Mesenchymal stem cell (in vitro differentiated cells and primary cell): ENCODE measurements around the gene GMFB.
"Not testable (repeated sequence)": the region's sequence is repeated elsewhere in the genome, so short reads cannot be mapped to it uniquely, and the experiment has no call there.

ENCODE experiments used
- DNase-seq: peaks from one replicate; pipeline ENCODE4 v3.0.0-alpha.2; 2013
- H2AFZ ChIP-seq: one replicate; pipeline ENCODE4 v1.6.1; 2013; ENCODE audit warnings: low read depth, mild to moderate bottlenecking, control low read depth, inconsistent platforms, low read length, moderate library complexity
- H2AK5ac ChIP-seq: 2 replicates; pipeline ENCODE4 v1.6.1; 2013; ENCODE audit warnings: low read length, moderate library complexity, mild to moderate bottlenecking, inconsistent platforms; ENCODE audit not compliant: severe bottlenecking
- H2BK120ac ChIP-seq: one replicate; pipeline ENCODE4 v1.6.1; 2013; ENCODE audit warnings: low read depth, mild to moderate bottlenecking, inconsistent platforms, low read length, moderate library complexity
- H2BK12ac ChIP-seq, 2 experiments: one replicate each; pipeline ENCODE4 v1.6.1; 2013; ENCODE audit warnings: inconsistent platforms in 2 of 2, low read length in 2 of 2, mild to moderate bottlenecking in 2 of 2, moderate library complexity in 2 of 2, control low read depth in 1 of 2
- H2BK15ac ChIP-seq: one replicate; pipeline ENCODE4 v1.6.1; 2013; ENCODE audit warnings: mild to moderate bottlenecking, low read depth, inconsistent platforms; ENCODE audit not compliant: poor library complexity, severe bottlenecking
- H2BK5ac ChIP-seq: 2 replicates; pipeline ENCODE4 v1.6.1; 2013; ENCODE audit warnings: low read depth, mild to moderate bottlenecking, low read length, control low read depth, inconsistent platforms; ENCODE audit not compliant: poor library complexity, severe bottlenecking
- H3K14ac ChIP-seq, 2 experiments: one replicate each; pipeline ENCODE4 v1.6.1; 2013; ENCODE audit warnings: inconsistent platforms in 2 of 2, low read length in 2 of 2, control low read depth in 1 of 2, mild to moderate bottlenecking in 1 of 2, moderate library complexity in 1 of 2
- H3K18ac ChIP-seq, 2 experiments: one replicate each; pipeline ENCODE4 v1.6.1; 2013; ENCODE audit warnings: inconsistent platforms in 2 of 2, low read length in 2 of 2, control low read depth in 1 of 2, low read depth in 1 of 2, mild to moderate bottlenecking in 1 of 2
- H3K23ac ChIP-seq, 2 experiments: one replicate each; pipeline ENCODE4 v1.6.1; 2013; ENCODE audit warnings: inconsistent platforms in 2 of 2, low read length in 2 of 2, mild to moderate bottlenecking in 2 of 2, moderate library complexity in 2 of 2, control low read depth in 1 of 2
- H3K27ac ChIP-seq: 2 replicates; pipeline ENCODE4 v1.5.1; 2013; ENCODE audit warnings: mild to moderate bottlenecking, moderate library complexity, low read length, control low read depth, inconsistent platforms; ENCODE audit not compliant: poor library complexity, severe bottlenecking
- H3K27me3 ChIP-seq, 2 experiments: 2 replicates each; pipeline versions ENCODE4 v1.6.1 to v1.7.0; 2013; ENCODE audit warnings: low read length in 2 of 2, mild to moderate bottlenecking in 2 of 2, moderate library complexity in 2 of 2, control low read depth in 1 of 2, inconsistent platforms in 1 of 2; ENCODE audit not compliant: control insufficient read depth in 1 of 2, insufficient read depth in 1 of 2
- H3K36me3 ChIP-seq, 2 experiments: 2 replicates each; pipeline versions ENCODE4 v1.6.1 to v1.7.0; 2013; ENCODE audit warnings: low read length in 2 of 2, control low read depth in 1 of 2, inconsistent platforms in 1 of 2, low read depth in 1 of 2, mild to moderate bottlenecking in 1 of 2; ENCODE audit not compliant: insufficient read depth in 2 of 2, control insufficient read depth in 1 of 2
- H3K4ac ChIP-seq, 2 experiments: one replicate each; pipeline ENCODE4 v1.6.1; 2013; ENCODE audit warnings: inconsistent platforms in 2 of 2, low read length in 2 of 2, mild to moderate bottlenecking in 2 of 2, moderate library complexity in 2 of 2, control low read depth in 1 of 2, low read depth in 1 of 2
- H3K4me1 ChIP-seq: 2 replicates; pipeline ENCODE4 v1.6.1; 2013; ENCODE audit warnings: low read depth, low read length, control low read depth; ENCODE audit not compliant: control insufficient read depth, insufficient read depth
- H3K4me2 ChIP-seq: 2 replicates; pipeline ENCODE4 v1.6.1; 2013; ENCODE audit warnings: low read length, mild to moderate bottlenecking, inconsistent platforms; ENCODE audit not compliant: poor library complexity, severe bottlenecking
- H3K4me3 ChIP-seq, 2 experiments: 2 replicates each; pipeline versions ENCODE4 v1.5.1 to v1.7.0; 2013; ENCODE audit warnings: low read length in 2 of 2, mild to moderate bottlenecking in 2 of 2, control low read depth in 1 of 2, low read depth in 1 of 2; ENCODE audit not compliant: insufficient read depth in 1 of 2
- H3K79me1 ChIP-seq: replicated peaks from 2 replicates; pipeline ENCODE4 v1.6.1; 2013; ENCODE audit warnings: mild to moderate bottlenecking, control low read depth, low read length, inconsistent platforms; ENCODE audit not compliant: poor library complexity, severe bottlenecking
- H3K9ac ChIP-seq: 2 replicates; pipeline ENCODE4 v1.7.0; 2013; ENCODE audit warnings: mild to moderate bottlenecking, low read length, moderate library complexity
- H3K9me3 ChIP-seq: 2 replicates; pipeline ENCODE4 v1.7.0; 2013; ENCODE audit warnings: mild to moderate bottlenecking, low read length; ENCODE audit not compliant: control insufficient read depth
- H4K8ac ChIP-seq: one replicate; pipeline ENCODE4 v1.6.1; 2013; ENCODE audit warnings: inconsistent platforms, mild to moderate bottlenecking, low read length, moderate library complexity
- H4K91ac ChIP-seq: one replicate; pipeline ENCODE4 v1.6.1; 2013; ENCODE audit warnings: mild to moderate bottlenecking, low read length, inconsistent platforms
- WGBS: methylation state at CpG from one replicate; pipeline ENCODE4 v1.1.7; 2013; ENCODE audit warnings: mixed read lengths; 5-methylcytosine and 5-hydroxymethylcytosine counted together

The GMFB gene

GRCh38 chr14:54438703-54439102 lies 50.1 kb downstream of the GMFB start:
- Histone ChIP-seq H3K14ac (no peak overlapping the region), H3K9ac (no peak overlapping the region), H2BK120ac (no peak overlapping the region), H3K36me3 (peaks cover 0 to 12% of the 10 kb centered on the region in 2 experiments), H3K4me3 (no peak overlapping the region), H4K8ac (no peak overlapping the region), H2BK15ac (no peak overlapping the region), H3K4me2 (no peak overlapping the region), H2BK12ac (no peak overlapping the region), H3K27me3 (no peaks in the 10 kb centered on the region), H3K4ac (no peak overlapping the region), H3K4me1 (peaks cover 4% of the 10 kb centered on the region), H3K27ac (no peak overlapping the region), H3K23ac (no peak overlapping the region), H3K79me1 (peaks cover 1% of the 10 kb centered on the region), H2AK5ac (no peak overlapping the region), H2BK5ac (no peak overlapping the region), H4K91ac (no peak overlapping the region), H3K18ac (peak overlapping the region in 1 of 2 experiments; percentile 3), H2AFZ (no peak overlapping the region), H3K9me3 (no peaks in the 10 kb centered on the region)
- DNase-seq = peak; percentile 37
- 93% methylated on average over 3 of the region's 4 CpGs for WGBS

- H4K8ac ChIP-seq, H3K9me3 ChIP-seq, H3K9ac ChIP-seq, H3K23ac ChIP-seq, H2BK12ac ChIP-seq, H3K79me1 ChIP-seq, H3K27ac ChIP-seq, H3K4me2 ChIP-seq, DNase-seq, H3K14ac ChIP-seq, H3K4me3 ChIP-seq, H2AK5ac ChIP-seq, H3K27me3 ChIP-seq, H2BK120ac ChIP-seq, H3K4ac ChIP-seq, H2AFZ ChIP-seq, H4K91ac ChIP-seq, H2BK15ac ChIP-seq, H2BK5ac ChIP-seq, H3K18ac ChIP-seq, H3K4me1 ChIP-seq: not testable (repeated sequence)
- 100% methylated on average over 4 of the region's 4 CpGs for WGBS
- peaks cover 0 to 12% of the 10 kb centered on the region in 2 experiments for H3K36me3 ChIP-seq
These were observed 50.8 kb downstream of the GMFB start for GRCh38 chr14:54437954-54438353.

GRCh38 chr14:54435500-54435981 lies 53.2 kb downstream of the GMFB start:
- Histone ChIP-seq H3K4me3 (peak overlapping the region in 1 of 2 experiments; percentile 38), H3K4me1 (peaks cover 2% of the 10 kb centered on the region)
- WGBS = 48% methylated on average over 4 of the region's 4 CpGs

GRCh38 chr14:54428527-54428926 lies 60.3 kb downstream of the GMFB start:
- DNase-seq = no peak
- H3K23ac ChIP-seq = no peak overlapping the region

More at GRCh38 chr14:54435500-54435981, 53.2 kb downstream of the GMFB start:
- Histone ChIP-seq H3K36me3 (peaks cover 6 to 24% of the 10 kb centered on the region in 2 experiments), H3K9me3 (no peaks in the 10 kb centered on the region), H3K27me3 (no peaks in the 10 kb centered on the region), H2BK12ac (no peak overlapping the region), H3K9ac (peak overlapping the region; percentile 60), H3K18ac (no peak overlapping the region), H2BK120ac (no peak overlapping the region), H2BK5ac (no peak overlapping the region), H3K23ac (no peak overlapping the region), H3K14ac (no peak overlapping the region), H3K4me2 (no peak overlapping the region), H3K4ac (no peak overlapping the region), H3K27ac (no peak overlapping the region), H2AFZ (no peak overlapping the region), H4K8ac (no peak overlapping the region), H4K91ac (no peak overlapping the region), H2BK15ac (no peak overlapping the region), H3K79me1 (peaks cover 10% of the 10 kb centered on the region), H2AK5ac (no peak overlapping the region)
- DNase-seq = peak; percentile 92

More at GRCh38 chr14:54428527-54428926, 60.3 kb downstream of the GMFB start:
- no peak overlapping the region for H2BK120ac ChIP-seq
- H3K4me2 ChIP-seq = no peak overlapping the region
- no peak overlapping the region for H3K4me3 ChIP-seq
- H3K27me3 ChIP-seq = no peaks in the 10 kb centered on the region
- H3K9ac ChIP-seq = no peak overlapping the region
- H3K79me1 ChIP-seq = peaks cover 16% of the 10 kb centered on the region
- 100% methylated on average over 2 of the region's 2 CpGs for WGBS
- H4K8ac ChIP-seq = no peak overlapping the region
- H3K4ac ChIP-seq = no peak overlapping the region
- no peak overlapping the region for H3K27ac ChIP-seq
- no peak overlapping the region for H2AK5ac ChIP-seq
- H4K91ac ChIP-seq = no peak overlapping the region
- no peak overlapping the region for H2BK12ac ChIP-seq
- H3K14ac ChIP-seq = no peak overlapping the region
- H3K4me1 ChIP-seq = no peaks in the 10 kb centered on the region
- no peak overlapping the region for H2BK5ac ChIP-seq
- H2AFZ ChIP-seq = no peak overlapping the region
- H3K18ac ChIP-seq = no peak overlapping the region
- H3K36me3 ChIP-seq = peaks cover 14 to 79% of the 10 kb centered on the region in 2 experiments
- no peaks in the 10 kb centered on the region for H3K9me3 ChIP-seq
- no peak overlapping the region for H2BK15ac ChIP-seq
